ENCODE data around the gene RGS9.

The RGS9 gene

GRCh38 chr17:65261682-65262636 is 124.8 kb downstream of the RGS9 start:
- no peak for TF ChIP-seq ZFX (IDR thresholded peaks at IDR 0.05; ENCODE audit: borderline replicate concordance)
- TF ChIP-seq CTCF (IDR thresholded peaks at IDR 0.05) = no peak
- no peak overlapping the region for H3K27ac ChIP-seq

- no peak overlapping the region for H3K27ac ChIP-seq
- TF ChIP-seq ZFX (IDR thresholded peaks at IDR 0.05; ENCODE audit: borderline replicate concordance) = no peak
- TF ChIP-seq CTCF (IDR thresholded peaks at IDR 0.05) = no peak
These were observed 128.1 kb downstream of the RGS9 start for GRCh38 chr17:65265276-65265675.

- TF ChIP-seq ZFX (IDR thresholded peaks at IDR 0.05; ENCODE audit: borderline replicate concordance) (no peak), CTCF (IDR thresholded peaks at IDR 0.05) (no peak)
- H3K27ac ChIP-seq = no peak overlapping the region
These were observed 131.7 kb downstream of the RGS9 start for GRCh38 chr17:65268832-65269231.

- TF ChIP-seq ZFX (IDR thresholded peaks at IDR 0.05; ENCODE audit: borderline replicate concordance) (no peak), CTCF (IDR thresholded peaks at IDR 0.05) (no peak)
- H3K27ac ChIP-seq = no peak overlapping the region
These were observed 133.5 kb downstream of the RGS9 start for GRCh38 chr17:65270499-65271253.

GRCh38 chr17:65271296-65271695 is 134.1 kb downstream of the RGS9 start:
- TF ChIP-seq ZFX (IDR thresholded peaks at IDR 0.05; ENCODE audit: borderline replicate concordance) = no peak
- no peak for TF ChIP-seq CTCF (IDR thresholded peaks at IDR 0.05)
- H3K27ac ChIP-seq = no peak overlapping the region
